Heart right ventricle (tissue), 16 donors: Measurements from ENCODE around the gene CALD1. TPM values are rescaled to one million over a fixed set of nuclear protein-coding genes. Genes with fewer than 3 reads are reported as not detected.

ENCODE experiments used
- ATAC-seq, 8 donors: fragments of 200-7000 bp; cut with Tn5 transposase; one replicate each; pipeline ENCODE4 v1.9.1; 2020; ENCODE audit warnings: mild to moderate bottlenecking in 8 of 8, moderate library complexity in 8 of 8, moderate number of reproducible peaks in 1 of 8
- DNase-seq, 2 donors: peaks; one replicate each; pipeline ENCODE4 v3.0.0-alpha.2; 2020
- H3K27ac ChIP-seq, 10 donors: fragments of 200-600 bp; sonication (generic) in 2 of 10; one replicate each; pipeline versions ENCODE4 v1.5.0 to v1.8.0; 2020 to 2022; ENCODE audit warnings: mild to moderate bottlenecking in 3 of 10
- H3K27me3 ChIP-seq, 7 donors: fragments of 200-600 bp; one replicate each; pipeline ENCODE4 v1.8.0; 2021 to 2022; ENCODE audit warnings: mild to moderate bottlenecking in 2 of 7
- H3K36me3 ChIP-seq, 9 donors: fragments of 200-600 bp; sonication (generic) in 1 of 9; one replicate each; pipeline versions ENCODE4 v1.5.0 to v1.8.0; 2020 to 2022; ENCODE audit warnings: mild to moderate bottlenecking in 2 of 9
- H3K4me1 ChIP-seq, 9 donors: fragments of 200-600 bp; sonication (generic) in 1 of 9; one replicate each; pipeline versions ENCODE4 v1.5.0 to v1.8.0; 2020 to 2022; ENCODE audit warnings: mild to moderate bottlenecking in 4 of 9
- H3K4me3 ChIP-seq, 10 donors: fragments of 200-600 bp; sonication (generic) in 2 of 10; one replicate each; pipeline versions ENCODE4 v1.5.0 to v1.8.0; 2020 to 2022; ENCODE audit warnings: mild to moderate bottlenecking in 7 of 10, moderate library complexity in 2 of 10
- H3K9me3 ChIP-seq, 11 donors: fragments of 200-600 bp in 10 of 11; sonication (generic) in 2 of 11; one replicate each; pipeline versions ENCODE4 v1.5.0 to v1.8.0; 2013 to 2022; ENCODE audit warnings: mild to moderate bottlenecking in 2 of 11, control low read depth in 1 of 11, moderate library complexity in 1 of 11
- WGBS, 2 donors: extraction: QIAGEN DNeasy Blood & Tissue Kit; methylation state at CpG; one replicate each; pipeline ENCODE4 v1.1.7; 2013; ENCODE audit warnings: inconsistent platforms in 1 of 2; 5-methylcytosine and 5-hydroxymethylcytosine counted together
- intact Hi-C, 10 donors: fragments of 100-400 bp; cut with DNase I; formaldehyde crosslinking; loops; one replicate each; pipeline versions ENCODE4 v1.11.1 to v1.14.2; 2022
- polyA plus RNA-seq, 2 donors: library from polyadenylated mRNA; stranded (reverse); fragments of 200-250 nt; gene quantifications; one replicate each; pipeline ENCODE4 v1.2.3, GENCODE V29; 2013
- total RNA-seq, 10 donors: library from RNA; stranded (reverse); fragmentation: NEBNext Ultra II Directional in 3 of 10; extraction: Animal tissue kit (Norgen Biotek cat#: 25700) in 3 of 10; gene quantifications; one replicate each; pipeline versions ENCODE4 v1.2.1 to v1.2.4, GENCODE V29; 2021 to 2023
- TF ChIP-seq, protein P1 (sequence below), 9 donors: fragments of 200-600 bp; sonication (generic) in 2 of 9; IDR thresholded peaks; one replicate each; pipeline versions ENCODE4 v1.5.0 to v1.8.0; 2021 to 2022; ENCODE audit warnings: antibody characterized with exemption in 9 of 9, mild to moderate bottlenecking in 5 of 9, moderate library complexity in 1 of 9
- donor health status: Arrhythmogenic right ventricular cardiomyopathy.
- donor health status: ischemic (EF 13 %, LVEDD 7.1; RV severe dilation, severe dysfunction).
- donor health status: healthy with polysubstance abuse.
- donor health status: DM: no; HTN: yes; CAD: no.
- donor health status: DM: no; HTN: no; CAD: no.
- donor health status: ischemic (EF 25% LVEDD 6.9; RV normal size, moderate dysfunction).
- donor health status: ischemic (EF 25% LVEDD 5.7; RV mildly dilated, moderate dysfunction).
- donor health status: healthy.
- donor health status: DM: yes; HTN: yes; CAD: no.
- donor health status: Ischemic cardiomyopathy.
- donor health status: ischemic (EF 35%, LVEDD 5.7; RV mildly dilated, moderate dysfunction).
- donor health status: nonischemic (EF 11% LVEDD 7.7; RV severe dilation, severe dysfunction).
- donor health status: DM: yes; HTN: yes; CAD: no.
- donor health status: PGD.
- donor health status: ischemic (EF 29% LVEDD 5.4; RV normal size, mild dysfunction).
- donor health status: nonischemic (EF 23%, LVEDD 6.1; RV moderate dilation, normal function).

CALD1 gene
- total and polyA plus RNA-seq, 12 donors, result 69.9 to 180 (median 126) TPM

DNA sequence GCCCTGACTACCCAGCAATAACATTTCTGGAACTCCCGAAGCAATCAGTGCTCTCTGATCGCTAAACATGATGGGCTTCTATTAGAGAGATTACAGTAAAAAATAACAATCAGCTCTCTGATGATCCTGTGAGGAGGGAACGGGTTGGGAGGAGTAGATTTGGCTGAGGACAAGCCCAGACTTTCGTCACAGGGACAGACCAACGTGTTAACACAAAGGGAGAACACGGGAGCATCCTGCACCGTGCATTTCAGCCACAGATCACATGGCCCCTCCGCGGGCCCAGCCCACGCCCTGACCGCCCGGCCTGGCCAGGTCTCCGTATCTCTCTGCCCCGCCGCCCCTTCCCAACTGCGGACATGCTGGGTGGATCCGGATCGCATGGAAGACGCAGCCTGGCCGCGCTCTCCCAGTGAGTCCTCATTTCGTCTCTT is 111.8 kb downstream of the CALD1 start:
- ATAC-seq, result peak; percentile 89 to 95 (median 92)
- H3K4me1 ChIP-seq, result peaks cover 6 to 74% (median 49%) of the 10 kb centered on the region in 9 donors

DNA sequence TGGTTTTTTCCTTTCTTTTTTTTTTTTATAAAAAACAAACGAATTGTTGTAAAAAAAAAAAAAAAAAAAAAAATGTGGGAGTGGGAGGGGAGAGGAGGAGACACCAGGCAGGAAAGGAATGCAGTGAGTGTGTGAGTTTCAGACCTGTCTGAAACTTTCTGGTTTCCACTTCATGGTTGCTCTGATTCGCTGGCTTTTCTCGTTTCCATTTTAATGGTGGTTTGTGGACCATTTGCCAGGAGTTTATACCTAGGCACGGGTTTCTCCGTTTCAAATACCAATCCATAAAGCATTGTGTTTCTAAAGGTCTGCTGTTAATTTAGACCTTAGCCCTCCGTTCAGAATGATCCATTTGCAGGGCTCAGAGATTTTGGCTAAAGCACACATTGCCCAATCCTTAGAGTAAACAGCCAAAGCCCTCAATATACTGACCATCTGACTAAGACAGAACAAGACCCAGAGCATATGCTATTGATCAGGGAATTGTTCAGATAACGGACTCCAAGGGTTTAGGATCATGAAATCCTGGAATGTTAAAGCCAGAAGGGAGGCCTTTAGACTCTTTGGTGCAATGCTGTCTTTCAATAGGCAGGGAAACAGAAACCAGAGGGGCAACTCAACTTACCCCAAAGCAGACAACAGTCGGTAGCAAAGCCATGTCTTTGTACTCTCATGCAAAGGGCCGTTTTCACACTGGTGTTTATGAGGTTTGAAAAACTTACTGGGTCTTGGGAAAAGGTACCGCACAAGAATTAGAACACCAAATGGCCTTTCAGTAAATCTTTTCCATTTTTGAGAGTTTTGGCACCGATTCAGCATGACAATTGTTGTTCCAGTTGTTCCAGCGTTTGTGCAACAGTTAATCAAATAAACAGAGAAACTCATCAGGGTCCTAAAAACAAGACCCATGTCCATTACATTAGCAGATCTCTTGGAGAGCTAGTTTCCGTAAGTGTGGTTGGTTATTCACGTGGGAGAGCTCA is 112.6 kb downstream of the CALD1 start:
- H3K27me3 ChIP-seq, result peaks cover 0 to 11% (median 0%) of the 10 kb centered on the region in 7 donors
- peaks cover 0 to 18% (median 14%) of the 10 kb centered on the region in 11 donors for H3K9me3 ChIP-seq
- WGBS, 2 donors, result 10 to 14% methylated on average over 14 of the region's 14 CpGs
- ATAC-seq (peak; percentile 6 to 42 (median 24)), DNase-seq (no peak)
- peak overlapping the region; percentile 71 to 89 (median 84) for H3K27ac ChIP-seq
- peak overlapping the region; percentile 26 to 64 (median 54) for H3K4me3 ChIP-seq
- intact Hi-C loops, result loop anchor here in 6 of 10 donors (5.0 to 10.0 kb wide), 5 partner anchors 40 to 197 kb away; no protein-coding TSS in a partner anchor
- H3K36me3 ChIP-seq, result peaks cover 0 to 14% (median 0%) of the 10 kb centered on the region in 9 donors
- H3K4me1 ChIP-seq, result peaks cover 6 to 67% (median 42%) of the 10 kb centered on the region in 9 donors
- TF ChIP-seq, protein P1, sequence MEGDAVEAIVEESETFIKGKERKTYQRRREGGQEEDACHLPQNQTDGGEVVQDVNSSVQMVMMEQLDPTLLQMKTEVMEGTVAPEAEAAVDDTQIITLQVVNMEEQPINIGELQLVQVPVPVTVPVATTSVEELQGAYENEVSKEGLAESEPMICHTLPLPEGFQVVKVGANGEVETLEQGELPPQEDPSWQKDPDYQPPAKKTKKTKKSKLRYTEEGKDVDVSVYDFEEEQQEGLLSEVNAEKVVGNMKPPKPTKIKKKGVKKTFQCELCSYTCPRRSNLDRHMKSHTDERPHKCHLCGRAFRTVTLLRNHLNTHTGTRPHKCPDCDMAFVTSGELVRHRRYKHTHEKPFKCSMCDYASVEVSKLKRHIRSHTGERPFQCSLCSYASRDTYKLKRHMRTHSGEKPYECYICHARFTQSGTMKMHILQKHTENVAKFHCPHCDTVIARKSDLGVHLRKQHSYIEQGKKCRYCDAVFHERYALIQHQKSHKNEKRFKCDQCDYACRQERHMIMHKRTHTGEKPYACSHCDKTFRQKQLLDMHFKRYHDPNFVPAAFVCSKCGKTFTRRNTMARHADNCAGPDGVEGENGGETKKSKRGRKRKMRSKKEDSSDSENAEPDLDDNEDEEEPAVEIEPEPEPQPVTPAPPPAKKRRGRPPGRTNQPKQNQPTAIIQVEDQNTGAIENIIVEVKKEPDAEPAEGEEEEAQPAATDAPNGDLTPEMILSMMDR (IDR thresholded peaks at IDR 0.05), result no peak

More for the DNA sequence above, 111.8 kb downstream of the CALD1 start:
- peak overlapping the region; percentile 71 to 89 (median 84) for H3K27ac ChIP-seq
- H3K27me3 ChIP-seq, result peaks cover 0 to 11% (median 0%) of the 10 kb centered on the region in 7 donors
- peaks cover 0 to 10% (median 8%) of the 10 kb centered on the region in 11 donors for H3K9me3 ChIP-seq
- H3K4me3 ChIP-seq, result peak overlapping the region; percentile 15 to 64 (median 54)
- 0 to 2% methylated on average over 22 of the region's 22 CpGs for WGBS, 2 donors
- TF ChIP-seq, protein P1 (IDR thresholded peaks at IDR 0.05), result no peak
- peaks cover 0 to 11% (median 0%) of the 10 kb centered on the region in 9 donors for H3K36me3 ChIP-seq
- intact Hi-C loops, result loop anchor here in 6 of 10 donors (5.0 to 10.0 kb wide), 5 partner anchors 41 to 196 kb away; no protein-coding TSS in a partner anchor
- DNase-seq, result peak; percentile 74 to 90

DNA sequence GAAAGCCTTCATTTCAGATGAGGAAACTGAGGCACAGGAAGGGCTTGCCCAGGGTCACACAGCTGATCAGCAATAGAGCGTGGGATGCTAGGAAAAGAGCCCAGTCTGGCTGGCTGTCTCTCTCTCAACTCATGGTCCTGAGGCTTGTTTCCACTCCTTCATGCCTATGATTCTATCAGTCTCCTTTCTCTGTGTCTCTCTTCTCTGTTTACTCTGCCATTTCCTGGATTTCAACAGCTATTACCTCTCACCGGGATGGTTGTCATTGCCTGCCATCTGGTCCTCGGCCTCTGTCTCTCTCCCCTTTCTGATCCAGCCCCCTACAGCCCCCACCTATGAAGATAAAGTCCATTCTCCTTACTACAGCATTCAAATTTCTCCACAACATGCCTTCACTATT is 113.5 kb downstream of the CALD1 start:
- ATAC-seq (no peak), DNase-seq (no peak)
- peak overlapping the region; percentile 26 to 64 (median 54) for H3K4me3 ChIP-seq
- peaks cover 0 to 11% (median 0%) of the 10 kb centered on the region in 7 donors for H3K27me3 ChIP-seq
- H3K36me3 ChIP-seq, result peaks cover 0 to 23% (median 0%) of the 10 kb centered on the region in 9 donors
- H3K9me3 ChIP-seq, result peaks cover 0 to 19% (median 14%) of the 10 kb centered on the region in 11 donors
- H3K27ac ChIP-seq, result peak overlapping the region; percentile 71 to 89 (median 84)
- 28 to 39% methylated on average over 3 of the region's 3 CpGs for WGBS, 2 donors
- H3K4me1 ChIP-seq, result peaks cover 6 to 63% (median 32%) of the 10 kb centered on the region in 9 donors
- intact Hi-C loops, result loop anchor here in 6 of 10 donors (5.0 to 10.0 kb wide), 5 partner anchors 39 to 198 kb away; no protein-coding TSS in a partner anchor
- TF ChIP-seq, protein P1 (IDR thresholded peaks at IDR 0.05), result no peak

DNA sequence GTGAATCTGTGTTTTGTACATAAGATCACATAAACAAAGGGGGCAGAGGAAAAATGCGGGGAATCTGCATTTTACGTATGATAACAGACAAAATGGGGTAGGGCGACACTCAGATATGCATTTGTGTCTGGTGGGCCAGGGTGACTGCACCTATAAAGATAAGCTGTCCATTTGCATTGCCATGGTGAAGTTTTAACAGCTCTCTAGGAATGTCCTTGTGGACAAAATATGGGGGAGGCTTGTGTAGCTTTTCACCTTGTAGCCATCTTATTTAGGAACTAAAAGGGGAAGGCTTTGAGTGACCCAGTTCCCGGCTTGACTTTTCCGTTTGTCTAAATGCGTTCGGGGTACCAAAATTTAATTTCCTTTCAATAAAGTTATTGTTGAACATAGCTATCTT is 114.5 kb downstream of the CALD1 start:
- no peak for ATAC-seq
- H3K36me3 ChIP-seq, result peaks cover 0 to 26% (median 0%) of the 10 kb centered on the region in 9 donors
- peak overlapping the region in 6 of 10 donors; percentile 51 to 64 (median 60) for H3K4me3 ChIP-seq
- H3K9me3 ChIP-seq, result peaks cover 0 to 19% (median 14%) of the 10 kb centered on the region in 11 donors
- 81 to 88% methylated on average over 7 of the region's 7 CpGs for WGBS, 2 donors
- intact Hi-C loops, result loop anchor here in 6 of 10 donors (5.0 to 10.0 kb wide), 5 partner anchors 38 to 199 kb away; no protein-coding TSS in a partner anchor
- H3K27ac ChIP-seq, result peak overlapping the region in 7 of 10 donors; percentile 8 to 89 (median 85)
- peaks cover 6 to 63% (median 30%) of the 10 kb centered on the region in 9 donors for H3K4me1 ChIP-seq
- no peak for DNase-seq
- TF ChIP-seq, protein P1 (IDR thresholded peaks at IDR 0.05), result no peak
- peaks cover 0 to 11% (median 0%) of the 10 kb centered on the region in 7 donors for H3K27me3 ChIP-seq
